PC-9 (cell line): Measurements from ENCODE around the gene DZIP1. TPM values are rescaled to one million over a fixed set of nuclear protein-coding genes. Genes with fewer than 3 reads are reported as not detected.

ENCODE experiments used
- BruUV-seq: library from RNA; stranded (reverse); fragments of 400-500 nt; replicated peaks from 2 replicates; lab custom pipeline; 2021; lab: Mats Ljungman, UMichigan
- CTCF ChIA-PET: fragments of 300-600 bp; sonication (Branson Sonifier 250); formaldehyde crosslinking; loops from one replicate; lab custom pipeline; 2022; ENCODE audit warnings: antibody characterized with exemption; lab: Charles Lee
- POLR2A ChIA-PET: fragments of 300-600 bp; sonication (Branson Sonifier 250); formaldehyde crosslinking; loops from one replicate; lab custom pipeline; 2022; ENCODE audit warnings: antibody characterized with exemption; ENCODE audit not compliant: unreplicated experiment; lab: Charles Lee
- DNase-seq, 2 experiments: peaks; one replicate each; pipeline versions ENCODE4 v3.0.0 to v3.0.0-alpha.2; 2015 to 2022; ENCODE audit warnings: mixed read lengths in 1 of 2
- H2AFZ ChIP-seq: fragments of 200-600 bp; sonication (generic); 2 replicates; pipeline ENCODE4 v1.8.1; 2017; ENCODE audit warnings: antibody characterized with exemption
- H3F3A ChIP-seq: fragments of 200-600 bp; sonication (generic); 2 replicates; pipeline ENCODE4 v1.8.1; 2017; ENCODE audit warnings: antibody characterized with exemption, mild to moderate bottlenecking, low read depth; ENCODE audit not compliant: insufficient read depth
- H3K27ac ChIP-seq: fragments of 200-600 bp; sonication (generic); 2 replicates; pipeline ENCODE4 v1.6.1; 2016; ENCODE audit warnings: mixed run types
- H3K27me3 ChIP-seq: fragments of 200-600 bp; sonication (generic); 2 replicates; pipeline ENCODE4 v1.6.1; 2016; ENCODE audit warnings: low read depth, mixed run types; ENCODE audit not compliant: insufficient read depth
- H3K36me3 ChIP-seq: fragments of 200-600 bp; sonication (generic); 2 replicates; pipeline ENCODE4 v1.6.1; 2016; ENCODE audit warnings: low read depth, mixed run types
- H3K4me1 ChIP-seq: fragments of 200-600 bp; sonication (generic); replicated peaks from 2 replicates; pipeline ENCODE4 v1.6.1; 2016; ENCODE audit warnings: mixed run types; ENCODE audit not compliant: insufficient read depth
- H3K4me2 ChIP-seq: fragments of 200-600 bp; sonication (generic); 2 replicates; pipeline ENCODE4 v1.6.1; 2017; ENCODE audit warnings: mixed run types
- H3K4me3 ChIP-seq: fragments of 200-600 bp; sonication (generic); 2 replicates; pipeline ENCODE4 v1.6.1; 2016; ENCODE audit warnings: mixed run types
- H3K79me2 ChIP-seq: fragments of 200-600 bp; sonication (generic); 2 replicates; pipeline ENCODE4 v1.6.1; 2017; ENCODE audit warnings: low read depth, mixed run types
- H3K9me2 ChIP-seq: fragments of 200-600 bp; sonication (generic); 2 replicates; pipeline ENCODE4 v1.8.1; 2017; ENCODE audit warnings: mild to moderate bottlenecking; ENCODE audit not compliant: insufficient read depth
- H3K9me3 ChIP-seq: fragments of 200-600 bp; sonication (generic); 2 replicates; pipeline ENCODE4 v1.8.1; 2016; ENCODE audit warnings: low read depth; ENCODE audit not compliant: insufficient read depth
- H4K20me1 ChIP-seq: fragments of 200-600 bp; sonication (generic); 2 replicates; pipeline ENCODE4 v1.8.1; 2017; ENCODE audit not compliant: insufficient read depth
- CTCF ChIP-seq: fragments of 200-600 bp; sonication (generic); conservative IDR thresholded peaks from 2 replicates; pipeline ENCODE4 v1.6.1; 2017; ENCODE audit warnings: mixed run types, antibody characterized with exemption, mild to moderate bottlenecking, moderate library complexity
- EZH2 ChIP-seq: fragments of 200-600 bp; sonication (generic); IDR thresholded peaks from 2 replicates; pipeline ENCODE4 v1.8.0; 2017; ENCODE audit warnings: antibody characterized with exemption, low read depth
- intact Hi-C: fragments of 100-400 bp; cut with micrococcal nuclease; formaldehyde crosslinking; loops from one replicate; pipeline ENCODE4 v1.10.0; 2022; ENCODE audit not compliant: unreplicated experiment
- total RNA-seq: library from RNA; stranded (reverse); gene quantifications from 2 replicates; pipeline ENCODE4 v1.2.3, GENCODE V29; 2021

The DZIP1 gene
- total RNA-seq, 1 experiment from 2014 or later, result not detected

- peaks cover 9% of the 10 kb centered on the region; the same call in 1 of the 2 replicates for H3K9me3 ChIP-seq
- no peak for DNase-seq
- no peak overlapping the region for H3K4me3 ChIP-seq
- TF ChIP-seq EZH2 (no peak), CTCF (no peak)
- BruUV-seq, result no TSS peak
- no peaks in the 10 kb centered on the region for H4K20me1 ChIP-seq
- POLR2A ChIA-PET, result no interaction called here
- H3K27me3 ChIP-seq, result no peaks in the 10 kb centered on the region
- CTCF ChIA-PET, result interaction anchor here (0.6 kb wide), 1 partner anchor 243 kb away, joined by 6 read pairs; no protein-coding TSS in a partner anchor
- intact Hi-C loops, result no loop called here
- 0 out of 2 replicates have a peak overlapping the region, but pooled peaks have one; percentile 4 for H2AFZ ChIP-seq
- H3K9me2 ChIP-seq, result no peaks in the 10 kb centered on the region
- no peaks in the 10 kb centered on the region for H3K36me3 ChIP-seq
- H3K27ac ChIP-seq, result no peak overlapping the region
- H3K79me2 ChIP-seq, result no peaks in the 10 kb centered on the region
- H3F3A ChIP-seq, result peaks cover 13% of the 10 kb centered on the region; the same call in 1 of the 2 replicates
- H3K4me2 ChIP-seq, result no peak overlapping the region
- peaks cover 24% of the 10 kb centered on the region for H3K4me1 ChIP-seq
Observed at GRCh38 chr13:95652821-95653220, 8.3 kb upstream of the DZIP1 start.

GRCh38 chr13:95652244-95652764, 7.8 kb upstream of the DZIP1 start:
- ChIA-PET POLR2A (no interaction called here), CTCF (interaction anchor here (0.6 kb wide), 1 partner anchor 243 kb away, joined by 6 read pairs; no protein-coding TSS in a partner anchor)
- Histone ChIP-seq H4K20me1 (no peaks in the 10 kb centered on the region), H3K36me3 (no peaks in the 10 kb centered on the region), H3K27ac (no peak overlapping the region), H3K4me2 (no peak overlapping the region), H3K9me2 (no peaks in the 10 kb centered on the region), H3K79me2 (no peaks in the 10 kb centered on the region), H2AFZ (0 out of 2 replicates have a peak overlapping the region, but pooled peaks have one; percentile 4), H3F3A (peaks cover 13% of the 10 kb centered on the region; the same call in 1 of the 2 replicates), H3K4me3 (no peak overlapping the region), H3K27me3 (no peaks in the 10 kb centered on the region), H3K4me1 (peaks cover 22% of the 10 kb centered on the region), H3K9me3 (peaks cover 9% of the 10 kb centered on the region; the same call in 1 of the 2 replicates)
- intact Hi-C loops, result no loop called here
- TF ChIP-seq CTCF, result no peak
- no peak for TF ChIP-seq EZH2
- no TSS peak for BruUV-seq
- no peak for DNase-seq

- no peaks in the 10 kb centered on the region for H3K9me2 ChIP-seq
- no TSS peak for BruUV-seq
- no peaks in the 10 kb centered on the region for H3K27me3 ChIP-seq
- H3K4me2 ChIP-seq, result no peak overlapping the region
- H3K27ac ChIP-seq, result no peak overlapping the region
- H3K4me3 ChIP-seq, result no peak overlapping the region
- no peak for DNase-seq
- no peak overlapping the region for H2AFZ ChIP-seq
- no peaks in the 10 kb centered on the region for H3F3A ChIP-seq
- H3K9me3 ChIP-seq, result peaks cover 9% of the 10 kb centered on the region; the same call in 1 of the 2 replicates
- intact Hi-C loops, result no loop called here
- H4K20me1 ChIP-seq, result no peaks in the 10 kb centered on the region
- H3K4me1 ChIP-seq, result peaks cover 10% of the 10 kb centered on the region
- no peak for TF ChIP-seq CTCF
- TF ChIP-seq EZH2, result no peak
- POLR2A ChIA-PET, result no interaction called here
- H3K36me3 ChIP-seq, result no peaks in the 10 kb centered on the region
- H3K79me2 ChIP-seq, result no peaks in the 10 kb centered on the region
- CTCF ChIA-PET, result no interaction called here
Observed at GRCh38 chr13:95650696-95651095, 6.2 kb upstream of the DZIP1 start.
